NCI-H446 treated with DMSO at 0.1 percent for 48 hours (cell line): ENCODE data around the gene ART1.
A peak's percentile ranks its signal among the peaks of the same experiment; 100 is the strongest.
"Not testable (repeated sequence)": the region's sequence is repeated elsewhere in the genome, so short reads cannot be mapped to it uniquely, and the experiment has no call there.

Experiments used
- DNase-seq: peaks from one replicate; lab custom pipeline; 2025; lab: John Stamatoyannopoulos, UW

ART1 gene, protein sequence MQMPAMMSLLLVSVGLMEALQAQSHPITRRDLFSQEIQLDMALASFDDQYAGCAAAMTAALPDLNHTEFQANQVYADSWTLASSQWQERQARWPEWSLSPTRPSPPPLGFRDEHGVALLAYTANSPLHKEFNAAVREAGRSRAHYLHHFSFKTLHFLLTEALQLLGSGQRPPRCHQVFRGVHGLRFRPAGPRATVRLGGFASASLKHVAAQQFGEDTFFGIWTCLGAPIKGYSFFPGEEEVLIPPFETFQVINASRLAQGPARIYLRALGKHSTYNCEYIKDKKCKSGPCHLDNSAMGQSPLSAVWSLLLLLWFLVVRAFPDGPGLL

DNA sequence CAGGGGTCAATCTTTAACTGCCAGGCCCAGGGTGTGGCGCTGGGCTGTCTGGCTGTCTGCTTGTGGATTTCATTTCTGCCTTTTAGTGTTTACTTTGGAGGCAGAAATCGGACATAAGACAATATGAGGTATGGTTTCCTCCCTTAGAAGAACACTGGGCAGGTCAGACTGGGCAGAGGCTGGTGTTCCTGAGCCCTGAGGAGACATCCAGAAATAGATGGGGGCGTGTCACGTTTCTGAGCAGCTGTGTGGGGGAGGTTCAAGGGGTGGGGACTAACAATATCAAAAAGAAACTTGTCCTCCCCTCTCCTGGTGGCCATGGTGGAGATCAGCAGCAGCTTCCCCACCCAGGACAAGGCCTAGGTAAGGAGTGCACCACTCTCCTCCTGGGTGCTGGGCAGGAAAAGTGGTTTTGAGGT lies at the start of gene ART1:
Gene ART1, plus strand, starts transcription at position 312 of the 419 bp plus-strand sequence. CDS start 14,086 bp downstream, outside the sequence.
- no peak for DNase-seq

DNA sequence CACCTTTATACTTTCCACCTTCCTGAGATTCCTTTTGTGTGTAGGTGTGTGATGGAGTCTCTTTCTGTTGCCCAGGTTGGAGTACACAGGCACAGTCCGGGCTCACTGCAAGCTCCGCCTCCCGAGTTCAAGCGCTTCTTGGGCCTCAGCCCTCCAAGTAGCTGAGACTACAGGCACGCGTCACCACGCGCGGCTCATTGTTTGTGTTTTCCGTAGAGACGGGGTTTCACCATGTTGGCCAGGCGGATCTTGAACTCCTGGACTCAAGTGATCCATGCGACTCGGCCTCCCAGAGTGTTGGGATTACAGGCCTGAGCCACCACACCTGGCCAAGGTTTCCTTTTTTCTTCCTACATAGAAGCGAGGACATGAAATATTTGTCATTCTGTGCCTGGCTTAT lies 47.2 kb upstream of the ART1 start:
- DNase-seq, result not testable (repeated sequence)

GRCh38 chr11:3600201-3600600 lies 44.7 kb upstream of the ART1 start:
- DNase-seq, result not testable (repeated sequence)

GRCh38 chr11:3604167-3604566 lies 40.8 kb upstream of the ART1 start:
- DNase-seq, result no peak

DNA sequence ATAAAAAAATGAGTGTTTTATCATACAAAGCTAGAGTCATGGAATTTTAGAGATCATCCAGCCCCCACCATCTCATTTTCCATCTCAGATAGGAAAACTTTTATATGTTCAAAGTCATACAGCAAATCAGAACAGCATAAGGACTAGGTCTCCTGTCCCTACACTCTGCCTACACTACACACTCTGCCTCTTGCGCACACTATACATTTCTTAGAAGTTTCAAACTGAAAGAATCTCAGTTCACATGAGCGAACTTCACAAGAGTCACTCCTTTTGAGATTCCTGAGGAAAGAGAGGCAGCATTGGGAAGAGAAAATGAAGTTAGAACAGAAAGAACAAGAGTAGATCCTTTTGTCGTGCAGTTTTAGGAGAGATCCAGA lies 39.7 kb upstream of the ART1 start:
- DNase-seq, result no peak

GRCh38 chr11:3605771-3606203 lies 39.1 kb upstream of the ART1 start:
- no peak for DNase-seq

GRCh38 chr11:3609416-3610265 lies 35.3 kb upstream of the ART1 start:
- no peak for DNase-seq

DNA sequence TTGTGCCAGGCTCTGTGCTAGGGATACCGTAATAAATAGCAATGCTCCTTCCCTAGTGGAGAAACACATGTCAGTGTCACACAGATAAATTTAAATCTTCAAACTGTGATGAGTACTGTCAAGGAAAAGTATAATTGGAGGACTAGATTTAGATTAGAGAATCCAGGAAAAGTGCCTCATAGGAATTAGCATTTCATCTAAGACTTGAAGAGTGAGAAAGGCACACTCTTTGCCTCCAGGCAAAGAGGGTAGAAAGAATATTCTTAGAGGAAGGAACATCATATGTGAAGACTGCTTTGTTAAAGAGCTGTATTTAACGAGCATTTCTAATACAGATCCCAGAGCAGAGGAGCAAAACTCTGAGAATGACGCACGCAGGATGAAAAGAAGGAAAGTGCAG lies 34.1 kb upstream of the ART1 start:
- DNase-seq, result no peak

- DNase-seq, result no peak
These were observed 32.8 kb upstream of the ART1 start for GRCh38 chr11:3611976-3612678.

GRCh38 chr11:3613998-3614741 lies 30.8 kb upstream of the ART1 start:
- DNase-seq, result no peak

GRCh38 chr11:3614742-3615171 lies 30.2 kb upstream of the ART1 start:
- DNase-seq, result no peak

GRCh38 chr11:3615998-3616397 lies 28.9 kb upstream of the ART1 start:
- DNase-seq, result peak; percentile 30

DNA sequence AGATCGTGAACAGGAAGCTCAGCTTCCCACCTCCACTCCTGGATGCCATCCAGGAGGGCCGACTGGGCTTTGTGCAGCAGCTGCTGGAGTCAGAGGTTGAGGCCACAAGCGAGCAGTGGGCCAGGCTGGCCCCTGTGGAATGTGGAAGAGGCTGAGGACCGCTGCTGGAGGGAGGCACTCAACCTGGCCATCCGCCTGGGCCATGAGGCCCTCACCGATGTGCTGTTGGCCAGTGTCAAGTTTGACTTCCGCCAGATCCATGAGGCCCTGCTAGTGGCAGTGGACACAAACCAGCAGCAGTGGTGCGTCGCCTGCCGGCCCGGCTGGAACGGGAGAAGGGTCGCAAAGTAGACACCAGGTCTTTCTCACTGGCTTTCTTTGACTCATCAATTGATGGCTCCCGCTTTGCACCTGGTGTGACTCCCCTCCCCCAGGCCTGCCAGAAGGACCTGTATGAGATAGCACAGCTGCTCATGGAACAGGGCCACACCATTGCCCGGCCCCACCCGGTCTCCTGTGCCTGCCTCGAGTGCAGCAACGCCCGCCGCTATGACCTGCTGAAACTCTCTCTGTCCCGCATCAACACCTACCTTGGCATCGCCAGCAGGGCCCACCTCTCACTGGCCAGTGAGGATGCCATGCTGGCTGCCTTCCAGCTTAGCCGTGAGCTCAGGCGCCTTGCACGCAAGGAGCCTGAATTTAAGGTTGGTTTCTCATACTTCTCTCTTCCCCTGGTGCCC lies 28.0 kb upstream of the ART1 start:
- no peak for DNase-seq

DNA sequence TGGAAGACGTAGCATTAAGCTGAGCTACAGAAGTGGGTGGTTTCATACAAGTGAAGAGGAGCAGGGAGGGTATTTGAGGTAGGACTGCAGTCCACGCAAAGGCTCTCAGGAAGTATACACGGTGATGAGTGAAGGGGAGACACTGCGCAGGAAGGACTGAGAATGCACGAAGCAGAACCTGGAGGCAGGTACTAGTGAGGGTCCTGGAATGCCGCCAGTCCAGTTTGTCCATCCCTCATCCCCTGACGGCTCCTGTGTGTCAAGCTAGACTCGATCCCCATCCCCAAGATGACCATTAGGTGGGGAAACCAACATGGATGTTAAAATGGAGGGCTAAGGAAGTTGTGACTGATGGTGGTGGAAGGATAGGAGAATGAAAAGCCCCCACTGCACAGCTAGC lies 26.9 kb upstream of the ART1 start:
- DNase-seq, result no peak

- DNase-seq, result no peak
These were observed 22.4 kb upstream of the ART1 start for GRCh38 chr11:3622521-3622920.

- DNase-seq, result no peak
These were observed 21.8 kb upstream of the ART1 start for GRCh38 chr11:3623121-3623520.

GRCh38 chr11:3623767-3624458 lies 21.0 kb upstream of the ART1 start:
- no peak for DNase-seq

DNA sequence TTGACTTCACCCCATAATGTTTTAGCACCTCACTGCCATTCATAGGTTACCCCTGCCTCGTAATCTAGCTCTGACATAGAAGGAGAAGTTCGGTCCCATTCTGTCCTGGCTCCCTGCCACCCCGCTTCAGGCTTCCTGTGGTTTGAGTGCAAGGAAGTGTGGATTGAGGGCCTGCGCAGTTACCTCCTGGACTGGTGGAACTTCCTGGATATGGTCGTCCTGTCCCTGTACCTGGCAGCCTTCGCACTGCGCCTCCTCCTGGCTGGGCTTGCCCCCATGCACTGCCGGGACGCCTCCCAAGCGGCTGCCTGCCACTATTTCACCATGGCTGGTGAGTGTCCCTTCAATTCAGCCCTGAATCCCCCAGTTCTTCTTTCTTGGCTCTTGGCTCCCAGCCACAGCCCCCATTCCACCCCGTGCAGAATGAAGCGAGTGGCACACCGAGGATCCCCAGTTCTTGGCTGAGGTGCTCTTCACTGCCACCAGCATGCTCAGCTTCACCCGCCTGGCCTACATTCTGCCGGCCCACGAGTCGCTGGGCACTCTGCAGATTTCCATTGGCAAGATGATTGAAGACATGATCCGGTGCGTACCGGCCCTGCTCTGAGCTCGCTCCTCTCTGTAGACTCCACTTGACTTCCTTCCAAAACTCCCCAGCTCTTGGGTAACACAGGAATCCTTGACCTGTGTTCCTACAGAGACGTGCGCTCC lies 18.5 kb upstream of the ART1 start:
- no peak for DNase-seq

DNA sequence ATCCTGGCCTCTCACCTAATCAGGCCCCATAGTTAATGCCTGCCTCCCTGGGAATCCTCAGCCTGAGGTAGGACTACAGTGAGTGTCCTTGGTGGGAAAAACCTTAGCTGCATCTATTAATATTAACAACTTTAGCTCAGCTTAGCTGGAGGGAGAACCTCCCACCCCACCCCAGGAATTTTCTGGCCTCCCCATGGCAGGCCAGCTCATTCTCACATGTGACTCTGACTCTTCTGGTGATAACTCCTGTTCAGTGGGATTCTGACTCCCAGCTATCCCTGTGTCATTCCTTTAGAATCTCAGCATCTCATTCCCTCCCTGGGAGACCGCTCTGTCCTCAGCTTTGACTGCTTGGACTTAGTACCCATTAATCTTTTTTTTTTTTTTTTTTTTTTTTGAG lies 17.6 kb upstream of the ART1 start:
- DNase-seq, result no peak

GRCh38 chr11:3631331-3631730 lies 13.6 kb upstream of the ART1 start:
- no peak for DNase-seq
